GM19452 (cell line): ENCODE results near the gene SEL1L2.
"Not testable (repeated sequence)": the region's sequence is repeated elsewhere in the genome, so short reads cannot be mapped to it uniquely, and the experiment has no call there.

Experiments
- ATAC-seq: cut with Tn5 transposase; IDR thresholded peaks from one replicate; pipeline ENCODE4 v1.9.1; 2021; ENCODE audit not compliant: unreplicated experiment

SEL1L2 gene

GRCh38 chr20:13990465-13990864 is at the start of gene SEL1L2:
Gene SEL1L2, minus strand, starts transcription at chr20:13990614. Its CDS starts 80 bp downstream, at chr20:13990534.
- no peak for ATAC-seq

- no peak for ATAC-seq
These were observed 46.2 kb upstream of the SEL1L2 start for GRCh38 chr20:14036567-14036966.

- no peak for ATAC-seq
These were observed 42.9 kb upstream of the SEL1L2 start for GRCh38 chr20:14033310-14033709.

- ATAC-seq: no peak
These were observed 40.6 kb upstream of the SEL1L2 start for GRCh38 chr20:14030991-14031390.

- ATAC-seq: no peak
These were observed 22.3 kb upstream of the SEL1L2 start for GRCh38 chr20:14012671-14013070.

- ATAC-seq: no peak
These were observed 18.8 kb upstream of the SEL1L2 start for GRCh38 chr20:14009208-14009607.

GRCh38 chr20:14005996-14006395 is 15.6 kb upstream of the SEL1L2 start:
- no peak for ATAC-seq

GRCh38 chr20:14000917-14001316 is 10.5 kb upstream of the SEL1L2 start:
- no peak for ATAC-seq

GRCh38 chr20:13996265-13996664 is 5.9 kb upstream of the SEL1L2 start:
- no peak for ATAC-seq

GRCh38 chr20:13995841-13996240 is 5.4 kb upstream of the SEL1L2 start:
- no peak for ATAC-seq

- no peak for ATAC-seq
These were observed 4.8 kb upstream of the SEL1L2 start, which contains the start of gene MACROD2 for GRCh38 chr20:13995086-13995665. Gene MACROD2, plus strand, starts transcription at chr20:13995516.

- ATAC-seq: not testable (repeated sequence)
These were observed 1.5 kb upstream of the SEL1L2 start for GRCh38 chr20:13991955-13992354.

- ATAC-seq: no peak
These were observed 897 bp upstream of the SEL1L2 start for GRCh38 chr20:13991311-13991710.

- ATAC-seq: no peak
These were observed 6.2 kb downstream of the SEL1L2 start for GRCh38 chr20:13984211-13984610.

- ATAC-seq: no peak
These were observed 29.9 kb downstream of the SEL1L2 start for GRCh38 chr20:13960525-13960924.

- ATAC-seq: no peak
These were observed 30.3 kb downstream of the SEL1L2 start for GRCh38 chr20:13960119-13960518.

- ATAC-seq: no peak
These were observed 37.2 kb downstream of the SEL1L2 start for GRCh38 chr20:13953227-13953626.

GRCh38 chr20:13947719-13948118 is 42.7 kb downstream of the SEL1L2 start:
- ATAC-seq: no peak

GRCh38 chr20:13941031-13941430 is 49.4 kb downstream of the SEL1L2 start:
- no peak for ATAC-seq

- ATAC-seq: no peak
These were observed 53.4 kb downstream of the SEL1L2 start for GRCh38 chr20:13936781-13937576.

- ATAC-seq: no peak
These were observed 55.2 kb downstream of the SEL1L2 start for GRCh38 chr20:13934992-13935894.
